Activated CD8-positive, alpha-beta T cell treated with anti-CD3 and anti-CD28 coated beads, Interleukin-2, amount 10 ng/mL, durations not matched to agents 7 days and 5 days (primary cell): ENCODE measurements around the gene ARTN. TPM values are rescaled to one million over a fixed set of nuclear protein-coding genes. Genes with fewer than 3 reads are reported as not detected.
A peak's percentile ranks its signal among the peaks of the same experiment; 100 is the strongest.

Experiments
- ATAC-seq: fragments of 150-1000 bp; cut with Tn5 transposase; one replicate; pipeline ENCODE4 v1.10.0; 2021; ENCODE audit warnings: moderate library complexity
- CTCF ChIA-PET: fragments of 350-600 bp; sonication (Branson Sonifier 250); formaldehyde crosslinking; loops from one replicate; lab custom pipeline; 2021; ENCODE audit warnings: antibody characterized with exemption; lab: Charles Lee
- POLR2A ChIA-PET: fragments of 350-600 bp; sonication (Branson Sonifier 250); formaldehyde crosslinking; loops from one replicate; lab custom pipeline; 2021; ENCODE audit warnings: antibody characterized with exemption; lab: Charles Lee
- DNase-seq: peaks from one replicate; pipeline ENCODE4 v3.0.0-alpha.2; 2020
- H3K27ac Mint-ChIP-seq: one replicate; pipeline ENCODE4 v1.8.0; 2021; ENCODE audit warnings: mild to moderate bottlenecking, mixed read lengths
- H3K27me3 Mint-ChIP-seq: one replicate; pipeline ENCODE4 v1.8.0; 2021; ENCODE audit warnings: low read depth, mixed read lengths
- H3K36me3 Mint-ChIP-seq: one replicate; pipeline ENCODE4 v1.8.0; 2021; ENCODE audit warnings: low read depth, mixed read lengths
- H3K4me1 Mint-ChIP-seq: one replicate; pipeline ENCODE4 v1.8.0; 2021; ENCODE audit warnings: low read depth, mixed read lengths
- H3K4me3 Mint-ChIP-seq: one replicate; pipeline ENCODE4 v1.8.0; 2021; ENCODE audit warnings: mild to moderate bottlenecking, mixed read lengths
- H3K9me3 Mint-ChIP-seq: one replicate; pipeline ENCODE4 v1.8.0; 2022; ENCODE audit warnings: mixed read lengths; ENCODE audit not compliant: insufficient read depth
- total RNA-seq, 2 experiments: library from RNA; stranded (reverse); gene quantifications; one replicate each; pipeline ENCODE4 v1.2.3, GENCODE V29; 2021

The ARTN gene
- total RNA-seq, 2 experiments from 2014 or later = 0.23 to 0.68 TPM

GRCh38 chr1:43951021-43951985, 17.7 kb downstream of the ARTN start:
- Mint-ChIP-seq H3K4me1 (peaks cover 16% of the 10 kb centered on the region), H3K27me3 (no peaks in the 10 kb centered on the region), H3K36me3 (peaks cover 6% of the 10 kb centered on the region), H3K9me3 (no peaks in the 10 kb centered on the region), H3K4me3 (no peak overlapping the region), H3K27ac (no peak overlapping the region)
- ChIA-PET POLR2A (interaction anchor here (0.7 kb wide), 1 partner anchor 216 kb away, joined by 3 read pairs; no protein-coding TSS in a partner anchor), CTCF (interaction anchor here (2.4 to 10.1 kb wide), 2 partner anchors 16 to 188 kb away, joined by 8 to 148 read pairs; partner anchors contain the start of gene ARTN)
- no peak for DNase-seq
- ATAC-seq = no peak

GRCh38 chr1:43952731-43953346, 19.2 kb downstream of the ARTN start:
- ATAC-seq (no peak), DNase-seq (no peak)
- Mint-ChIP-seq H3K27ac (no peak overlapping the region), H3K27me3 (no peaks in the 10 kb centered on the region), H3K36me3 (peaks cover 9% of the 10 kb centered on the region), H3K4me1 (peaks cover 11% of the 10 kb centered on the region), H3K9me3 (no peaks in the 10 kb centered on the region), H3K4me3 (no peak overlapping the region)
- CTCF ChIA-PET = interaction anchor here (0.7 to 1.9 kb wide), 4 partner anchors 13 to 20 kb away, joined by 3 to 6 read pairs (median 4); partner anchors contain the start of gene ARTN
- POLR2A ChIA-PET = no interaction called here

GRCh38 chr1:43953361-43953760, 19.8 kb downstream of the ARTN start:
- Mint-ChIP-seq H3K9me3 (no peaks in the 10 kb centered on the region), H3K4me1 (peaks cover 7% of the 10 kb centered on the region), H3K4me3 (no peak overlapping the region), H3K36me3 (peaks cover 9% of the 10 kb centered on the region), H3K27me3 (no peaks in the 10 kb centered on the region), H3K27ac (no peak overlapping the region)
- DNase-seq = no peak
- no peak for ATAC-seq
- ChIA-PET CTCF (interaction anchor here (0.9 to 1.9 kb wide), 3 partner anchors 14 to 20 kb away, joined by 3 to 6 read pairs (median 3); partner anchors contain the start of gene ARTN), POLR2A (no interaction called here)

GRCh38 chr1:43954036-43954435, 20.4 kb downstream of the ARTN start:
- H3K27ac Mint-ChIP-seq = no peak overlapping the region
- peaks cover 12% of the 10 kb centered on the region for H3K36me3 Mint-ChIP-seq
- DNase-seq (no peak), ATAC-seq (no peak)
- CTCF ChIA-PET = interaction anchor here (0.9 to 1.9 kb wide), 3 partner anchors 13 to 21 kb away, joined by 3 to 6 read pairs (median 3); partner anchors contain the start of gene ARTN
- no peaks in the 10 kb centered on the region for H3K4me1 Mint-ChIP-seq
- POLR2A ChIA-PET = no interaction called here
- H3K4me3 Mint-ChIP-seq = no peak overlapping the region
- H3K9me3 Mint-ChIP-seq = no peaks in the 10 kb centered on the region
- H3K27me3 Mint-ChIP-seq = no peaks in the 10 kb centered on the region

GRCh38 chr1:43956234-43956633, 22.6 kb downstream of the ARTN start:
- Mint-ChIP-seq H3K27ac (no peak overlapping the region), H3K36me3 (peaks cover 10% of the 10 kb centered on the region), H3K4me3 (no peak overlapping the region), H3K9me3 (no peaks in the 10 kb centered on the region), H3K4me1 (no peaks in the 10 kb centered on the region), H3K27me3 (no peaks in the 10 kb centered on the region)
- no peak for DNase-seq
- ChIA-PET POLR2A (interaction anchor here (1.3 kb wide), 1 partner anchor 9 kb away, joined by 3 read pairs; the partner anchor contains the start of gene IPO13), CTCF (interaction anchor here (1.0 to 3.6 kb wide), 3 partner anchors 10 to 193 kb away, joined by 3 to 16 read pairs (median 9); partner anchors contain the start of genes ARTN and IPO13)
- ATAC-seq = no peak

- peaks cover 4% of the 10 kb centered on the region for H3K4me1 Mint-ChIP-seq
- H3K27ac Mint-ChIP-seq = no peak overlapping the region
- ATAC-seq (no peak), DNase-seq (no peak)
- H3K36me3 Mint-ChIP-seq = peaks cover 15% of the 10 kb centered on the region
- ChIA-PET POLR2A (interaction anchor here (1.3 kb wide), 1 partner anchor 10 kb away, joined by 3 read pairs; the partner anchor contains the start of gene IPO13), CTCF (interaction anchor here (1.2 to 3.6 kb wide), 2 partner anchors 23 to 194 kb away, joined by 5 to 16 read pairs; partner anchors contain the start of gene ARTN)
- no peaks in the 10 kb centered on the region for H3K27me3 Mint-ChIP-seq
- no peaks in the 10 kb centered on the region for H3K9me3 Mint-ChIP-seq
- no peak overlapping the region for H3K4me3 Mint-ChIP-seq
Observed at GRCh38 chr1:43957407-43958040, 23.9 kb downstream of the ARTN start.

GRCh38 chr1:43958351-43959255, 25.0 kb downstream of the ARTN start:
- Mint-ChIP-seq H3K9me3 (no peaks in the 10 kb centered on the region), H3K36me3 (peaks cover 15% of the 10 kb centered on the region), H3K27ac (no peak overlapping the region), H3K27me3 (no peaks in the 10 kb centered on the region), H3K4me1 (peaks cover 14% of the 10 kb centered on the region), H3K4me3 (no peak overlapping the region)
- ChIA-PET CTCF (interaction anchor here (1.2 to 1.7 kb wide), 2 partner anchors 11 to 195 kb away, joined by 5 read pairs; partner anchors contain the start of gene IPO13), POLR2A (no interaction called here)
- ATAC-seq (no peak), DNase-seq (no peak)

GRCh38 chr1:43960798-43961197, 27.2 kb downstream of the ARTN start:
- ATAC-seq = no peak
- ChIA-PET POLR2A (no interaction called here), CTCF (no interaction called here)
- Mint-ChIP-seq H3K27me3 (no peaks in the 10 kb centered on the region), H3K4me3 (no peak overlapping the region), H3K4me1 (peaks cover 14% of the 10 kb centered on the region), H3K27ac (no peak overlapping the region), H3K36me3 (peaks cover 15% of the 10 kb centered on the region), H3K9me3 (no peaks in the 10 kb centered on the region)
- DNase-seq = no peak

GRCh38 chr1:43961692-43962091, 28.1 kb downstream of the ARTN start:
- Mint-ChIP-seq H3K36me3 (peaks cover 15% of the 10 kb centered on the region), H3K4me1 (peaks cover 14% of the 10 kb centered on the region)
- POLR2A ChIA-PET = no interaction called here

GRCh38 chr1:43962324-43962723, 28.7 kb downstream of the ARTN start:
- Mint-ChIP-seq H3K4me3 (no peak overlapping the region), H3K9me3 (no peaks in the 10 kb centered on the region), H3K4me1 (peaks cover 14% of the 10 kb centered on the region), H3K36me3 (peaks cover 13% of the 10 kb centered on the region), H3K27me3 (no peaks in the 10 kb centered on the region), H3K27ac (peak overlapping the region; percentile 2)
- ChIA-PET POLR2A (no interaction called here), CTCF (interaction anchor here (1.9 kb wide), 1 partner anchor 28 kb away, joined by 8 read pairs; the partner anchor contains the start of gene ARTN)
- no peak for ATAC-seq
- no peak for DNase-seq

More at GRCh38 chr1:43961692-43962091, 28.1 kb downstream of the ARTN start:
- no peak for DNase-seq
- Mint-ChIP-seq H3K27me3 (no peaks in the 10 kb centered on the region), H3K9me3 (no peaks in the 10 kb centered on the region), H3K27ac (no peak overlapping the region), H3K4me3 (no peak overlapping the region)
- CTCF ChIA-PET = interaction anchor here (1.9 kb wide), 1 partner anchor 27 kb away, joined by 8 read pairs; the partner anchor contains the start of gene ARTN
- ATAC-seq = no peak
